KBM-7 (cell line): ENCODE results near the gene PRKCE.

Source experiments
- DNase-seq: peaks from one replicate; pipeline ENCODE4 v3.0.0-alpha.2; 2015
- in situ Hi-C: fragments of 300-500 bp; cut with MboI; formaldehyde crosslinking; loops from 2 replicates; pipeline ENCODE4 v1.14.3; 2020; ENCODE audit warnings: low sequenced_read_pairs, low pct_unique_long_range_greater_than_20kb, mixed read lengths

Gene PRKCE

GRCh38 chr2:46042711-46043110, 391.2 kb downstream of the PRKCE start:
- no peak for DNase-seq
- in situ Hi-C loops = no loop called here

- in situ Hi-C loops = no loop called here
- DNase-seq = no peak
These were observed 394.4 kb downstream of the PRKCE start for GRCh38 chr2:46045888-46046287.

- no peak for DNase-seq
- in situ Hi-C loops = no loop called here
These were observed 395.8 kb downstream of the PRKCE start for GRCh38 chr2:46047290-46047689.

- in situ Hi-C loops = no loop called here
- no peak for DNase-seq
These were observed 397.2 kb downstream of the PRKCE start for GRCh38 chr2:46048693-46049092.

GRCh38 chr2:46050027-46050426, 398.6 kb downstream of the PRKCE start:
- no peak for DNase-seq
- in situ Hi-C loops = no loop called here

- in situ Hi-C loops = no loop called here
These were observed 399.0 kb downstream of the PRKCE start for GRCh38 chr2:46050489-46050888.

GRCh38 chr2:46051085-46051484, 399.6 kb downstream of the PRKCE start:
- DNase-seq = no peak
- in situ Hi-C loops = no loop called here

More at GRCh38 chr2:46050489-46050888, 399.0 kb downstream of the PRKCE start:
- DNase-seq = no peak

GRCh38 chr2:46053564-46053963, 402.1 kb downstream of the PRKCE start:
- DNase-seq = peak; percentile 10
- in situ Hi-C loops = no loop called here

- no peak for DNase-seq
- in situ Hi-C loops = no loop called here
These were observed 405.1 kb downstream of the PRKCE start for GRCh38 chr2:46056541-46056940.

- DNase-seq = no peak
- in situ Hi-C loops = no loop called here
These were observed 406.7 kb downstream of the PRKCE start for GRCh38 chr2:46058140-46058539.

- in situ Hi-C loops = no loop called here
- DNase-seq = peak; percentile 72
These were observed 411.4 kb downstream of the PRKCE start for GRCh38 chr2:46062637-46063412.

- in situ Hi-C loops = no loop called here
These were observed 412.9 kb downstream of the PRKCE start for GRCh38 chr2:46064396-46064795.

GRCh38 chr2:46065152-46065551, 413.7 kb downstream of the PRKCE start:
- in situ Hi-C loops = no loop called here
- no peak for DNase-seq

More at GRCh38 chr2:46064396-46064795, 412.9 kb downstream of the PRKCE start:
- DNase-seq = no peak

GRCh38 chr2:46066116-46066515, 414.6 kb downstream of the PRKCE start:
- in situ Hi-C loops = no loop called here
- DNase-seq = no peak

GRCh38 chr2:46066601-46067000, 415.1 kb downstream of the PRKCE start:
- no peak for DNase-seq
- in situ Hi-C loops = no loop called here

GRCh38 chr2:46067062-46067461, 415.6 kb downstream of the PRKCE start:
- DNase-seq = no peak
- in situ Hi-C loops = no loop called here

GRCh38 chr2:46067501-46068305, 416.2 kb downstream of the PRKCE start:
- in situ Hi-C loops = no loop called here
- DNase-seq = no peak

- no peak for DNase-seq
- in situ Hi-C loops = no loop called here
These were observed 417.2 kb downstream of the PRKCE start for GRCh38 chr2:46068636-46069035.

- in situ Hi-C loops = no loop called here
- no peak for DNase-seq
These were observed 419.6 kb downstream of the PRKCE start for GRCh38 chr2:46071074-46071473.

GRCh38 chr2:46072101-46072820, 420.8 kb downstream of the PRKCE start:
- in situ Hi-C loops = no loop called here
- DNase-seq = no peak
